HepG2 (cell line): ENCODE data around the gene TMEM50B. TPM values are rescaled to one million over a fixed set of nuclear protein-coding genes. Genes with fewer than 3 reads are reported as not detected.

ENCODE experiments used
- ATF1 ChIP-seq: IDR thresholded peaks from 2 replicates; pipeline ENCODE4 v1.6.1; 2016; ENCODE audit warnings: mild to moderate bottlenecking, control low read depth
- ATF7 ChIP-seq, 2 experiments: fragments of 450-650 bp in 1 of 2; sonication (generic) in 1 of 2; formaldehyde crosslinking in 1 of 2; IDR thresholded peaks; 2 replicates each; pipeline versions ENCODE4 v1.4.0 to v1.6.1; 2016 to 2020; ENCODE audit warnings: antibody characterized with exemption in 1 of 2, mild to moderate bottlenecking in 1 of 2, missing genetic modification reagents in 1 of 2
- DMAP1 ChIP-seq: IDR thresholded peaks from 2 replicates; pipeline ENCODE4 v1.6.1; 2016
- NFYC ChIP-seq: IDR thresholded peaks from 2 replicates; pipeline ENCODE4 v1.6.1; 2016; ENCODE audit warnings: missing genetic modification reagents, missing compliant biosample characterization
- RBFOX2 ChIP-seq: fragments of 200-400 bp; formaldehyde crosslinking; IDR thresholded peaks from 2 replicates; pipeline ENCODE4 v1.6.1; 2017; ENCODE audit warnings: low read depth, mild to moderate bottlenecking, low read length
- TAF1 ChIP-seq: sonication (generic); formaldehyde crosslinking; IDR thresholded peaks from 2 replicates; pipeline ENCODE4 v1.4.0; 2020; ENCODE audit warnings: missing genetic modification reagents
- TCF7L2 ChIP-seq: IDR thresholded peaks from 2 replicates; pipeline ENCODE4 v1.6.1; 2011; ENCODE audit warnings: mild to moderate bottlenecking, low read depth, low read length, moderate library complexity
- ZNF672 ChIP-seq: sonication (generic); formaldehyde crosslinking; IDR thresholded peaks from 2 replicates; pipeline ENCODE4 v1.8.1; 2022; ENCODE audit warnings: missing genetic modification reagents
- polyA plus RNA-seq, 8 experiments: library from polyadenylated mRNA; depleted of rRNA in 3 of 8; stranded (reverse) in 7 of 8; unstranded in 1 of 8; fragments of >200 nt; fragmentation: Illumina TruSeq in 4 of 8; extraction: Trizol in 4 of 8; gene quantifications; 2 replicates each; pipeline versions ENCODE4 v1.2.1 to v1.2.3, GENCODE V29; 2011 to 2016; ENCODE audit warnings: low read depth in 4 of 8, missing spikeins in 1 of 8, mixed read lengths in 1 of 8; ENCODE audit not compliant: insufficient read depth in 1 of 8
- total RNA-seq, 5 experiments: library from RNA; depleted of rRNA; stranded (reverse); fragments of >200 nt; fragmentation: Illumina TruSeq; extraction: Trizol; gene quantifications; 2 replicates each; pipeline ENCODE4 v1.2.3, GENCODE V29; 2016; ENCODE audit warnings: low read depth in 1 of 5
- TF ChIP-seq, protein P1 (sequence below): sonication (generic); formaldehyde crosslinking; IDR thresholded peaks from 2 replicates; pipeline ENCODE4 v1.4.0; 2020; ENCODE audit warnings: missing genetic modification reagents
- TF ChIP-seq, protein P2 (sequence below): sonication (generic); formaldehyde crosslinking; IDR thresholded peaks from 2 replicates; pipeline ENCODE4 v1.5.1; 2020; ENCODE audit warnings: mild to moderate bottlenecking, missing genetic modification reagents, moderate library complexity
- TF ChIP-seq, protein P3 (sequence below): IDR thresholded peaks from 2 replicates; pipeline ENCODE4 v1.6.1; 2016; ENCODE audit warnings: low read depth
- TF ChIP-seq, protein P4 (sequence below): sonication (generic); formaldehyde crosslinking; IDR thresholded peaks from 2 replicates; pipeline ENCODE4 v1.4.0; 2020; ENCODE audit warnings: missing genetic modification reagents, borderline replicate concordance
- TF ChIP-seq, protein P5 (sequence below): sonication (generic); formaldehyde crosslinking; IDR thresholded peaks from 2 replicates; pipeline ENCODE4 v1.8.0; 2022; ENCODE audit warnings: missing genetic modification reagents, mild to moderate bottlenecking, borderline replicate concordance

TMEM50B gene
- total and polyA plus RNA-seq, 2 of the 13 experiments (the other 11 are each of a cell fraction or from before 2014, with no cell fraction given): 29.9 to 46.3 TPM

DNA sequence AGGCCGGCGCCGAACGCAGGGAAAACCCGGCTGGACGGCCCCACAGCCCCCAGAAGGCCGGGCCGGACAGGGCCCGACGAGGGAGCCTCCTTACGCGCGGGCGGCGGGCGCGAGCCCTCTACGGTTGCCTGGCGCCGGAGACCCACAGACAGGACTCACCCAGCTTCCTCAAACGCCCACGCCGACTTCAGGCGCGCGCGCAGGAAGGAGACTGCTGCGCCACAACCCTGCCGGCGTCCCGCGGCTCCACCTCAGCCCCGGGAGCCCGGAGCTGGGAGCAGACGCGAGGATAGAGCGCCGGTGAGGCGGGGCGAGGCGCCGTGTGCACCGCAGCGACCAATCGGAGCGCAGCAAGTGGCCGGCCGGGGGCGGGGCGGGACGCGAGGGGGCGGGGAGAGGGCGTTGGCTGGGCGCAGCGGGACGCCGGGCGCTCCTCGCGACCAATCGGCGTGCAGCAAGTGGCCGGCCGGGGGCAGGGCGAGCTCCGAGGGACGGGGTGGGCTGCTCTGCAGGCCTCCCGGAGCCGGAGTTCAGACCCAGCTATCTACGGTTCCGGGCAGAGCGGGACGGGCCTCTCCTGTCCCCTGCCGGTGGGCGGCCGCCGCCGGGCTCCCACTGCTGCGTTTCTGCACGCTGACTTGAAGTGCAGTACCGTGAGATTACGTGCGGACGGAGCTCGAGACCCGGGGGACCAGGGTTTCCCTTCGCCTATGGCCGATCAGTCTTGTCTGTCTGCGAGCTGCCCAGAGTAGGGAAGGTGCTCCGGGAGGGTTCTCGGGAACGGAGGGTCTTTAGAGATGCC is at the start of gene TMEM50B (continued):
- TF ChIP-seq, protein P1, sequence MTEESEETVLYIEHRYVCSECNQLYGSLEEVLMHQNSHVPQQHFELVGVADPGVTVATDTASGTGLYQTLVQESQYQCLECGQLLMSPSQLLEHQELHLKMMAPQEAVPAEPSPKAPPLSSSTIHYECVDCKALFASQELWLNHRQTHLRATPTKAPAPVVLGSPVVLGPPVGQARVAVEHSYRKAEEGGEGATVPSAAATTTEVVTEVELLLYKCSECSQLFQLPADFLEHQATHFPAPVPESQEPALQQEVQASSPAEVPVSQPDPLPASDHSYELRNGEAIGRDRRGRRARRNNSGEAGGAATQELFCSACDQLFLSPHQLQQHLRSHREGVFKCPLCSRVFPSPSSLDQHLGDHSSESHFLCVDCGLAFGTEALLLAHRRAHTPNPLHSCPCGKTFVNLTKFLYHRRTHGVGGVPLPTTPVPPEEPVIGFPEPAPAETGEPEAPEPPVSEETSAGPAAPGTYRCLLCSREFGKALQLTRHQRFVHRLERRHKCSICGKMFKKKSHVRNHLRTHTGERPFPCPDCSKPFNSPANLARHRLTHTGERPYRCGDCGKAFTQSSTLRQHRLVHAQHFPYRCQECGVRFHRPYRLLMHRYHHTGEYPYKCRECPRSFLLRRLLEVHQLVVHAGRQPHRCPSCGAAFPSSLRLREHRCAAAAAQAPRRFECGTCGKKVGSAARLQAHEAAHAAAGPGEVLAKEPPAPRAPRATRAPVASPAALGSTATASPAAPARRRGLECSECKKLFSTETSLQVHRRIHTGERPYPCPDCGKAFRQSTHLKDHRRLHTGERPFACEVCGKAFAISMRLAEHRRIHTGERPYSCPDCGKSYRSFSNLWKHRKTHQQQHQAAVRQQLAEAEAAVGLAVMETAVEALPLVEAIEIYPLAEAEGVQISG (CRISPR knock-in tag): peak; percentile 97
- TF ChIP-seq TAF1 (peak; percentile 97), NFYC (CRISPR knock-in tag) (peak; percentile 75), ATF1 (CRISPR knock-in tag) (no peak), RBFOX2 (peak; percentile 89), DMAP1 (CRISPR knock-in tag) (peak; percentile 74), TCF7L2 (no peak), ATF7 (IDR thresholded peaks at IDR 0.05) (no peak), ATF7 (CRISPR knock-in tag; IDR thresholded peaks at IDR 0.05) (no peak), ZNF672 (CRISPR knock-in tag) (peak; percentile 47; the same call in 1 of the 2 replicates)
- TF ChIP-seq, protein P2, sequence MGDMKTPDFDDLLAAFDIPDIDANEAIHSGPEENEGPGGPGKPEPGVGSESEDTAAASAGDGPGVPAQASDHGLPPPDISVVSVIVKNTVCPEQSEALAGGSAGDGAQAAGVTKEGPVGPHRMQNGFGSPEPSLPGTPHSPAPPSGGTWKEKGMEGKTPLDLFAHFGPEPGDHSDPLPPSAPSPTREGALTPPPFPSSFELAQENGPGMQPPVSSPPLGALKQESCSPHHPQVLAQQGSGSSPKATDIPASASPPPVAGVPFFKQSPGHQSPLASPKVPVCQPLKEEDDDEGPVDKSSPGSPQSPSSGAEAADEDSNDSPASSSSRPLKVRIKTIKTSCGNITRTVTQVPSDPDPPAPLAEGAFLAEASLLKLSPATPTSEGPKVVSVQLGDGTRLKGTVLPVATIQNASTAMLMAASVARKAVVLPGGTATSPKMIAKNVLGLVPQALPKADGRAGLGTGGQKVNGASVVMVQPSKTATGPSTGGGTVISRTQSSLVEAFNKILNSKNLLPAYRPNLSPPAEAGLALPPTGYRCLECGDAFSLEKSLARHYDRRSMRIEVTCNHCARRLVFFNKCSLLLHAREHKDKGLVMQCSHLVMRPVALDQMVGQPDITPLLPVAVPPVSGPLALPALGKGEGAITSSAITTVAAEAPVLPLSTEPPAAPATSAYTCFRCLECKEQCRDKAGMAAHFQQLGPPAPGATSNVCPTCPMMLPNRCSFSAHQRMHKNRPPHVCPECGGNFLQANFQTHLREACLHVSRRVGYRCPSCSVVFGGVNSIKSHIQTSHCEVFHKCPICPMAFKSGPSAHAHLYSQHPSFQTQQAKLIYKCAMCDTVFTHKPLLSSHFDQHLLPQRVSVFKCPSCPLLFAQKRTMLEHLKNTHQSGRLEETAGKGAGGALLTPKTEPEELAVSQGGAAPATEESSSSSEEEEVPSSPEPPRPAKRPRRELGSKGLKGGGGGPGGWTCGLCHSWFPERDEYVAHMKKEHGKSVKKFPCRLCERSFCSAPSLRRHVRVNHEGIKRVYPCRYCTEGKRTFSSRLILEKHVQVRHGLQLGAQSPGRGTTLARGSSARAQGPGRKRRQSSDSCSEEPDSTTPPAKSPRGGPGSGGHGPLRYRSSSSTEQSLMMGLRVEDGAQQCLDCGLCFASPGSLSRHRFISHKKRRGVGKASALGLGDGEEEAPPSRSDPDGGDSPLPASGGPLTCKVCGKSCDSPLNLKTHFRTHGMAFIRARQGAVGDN: peak; percentile 75
- TF ChIP-seq, protein P3, sequence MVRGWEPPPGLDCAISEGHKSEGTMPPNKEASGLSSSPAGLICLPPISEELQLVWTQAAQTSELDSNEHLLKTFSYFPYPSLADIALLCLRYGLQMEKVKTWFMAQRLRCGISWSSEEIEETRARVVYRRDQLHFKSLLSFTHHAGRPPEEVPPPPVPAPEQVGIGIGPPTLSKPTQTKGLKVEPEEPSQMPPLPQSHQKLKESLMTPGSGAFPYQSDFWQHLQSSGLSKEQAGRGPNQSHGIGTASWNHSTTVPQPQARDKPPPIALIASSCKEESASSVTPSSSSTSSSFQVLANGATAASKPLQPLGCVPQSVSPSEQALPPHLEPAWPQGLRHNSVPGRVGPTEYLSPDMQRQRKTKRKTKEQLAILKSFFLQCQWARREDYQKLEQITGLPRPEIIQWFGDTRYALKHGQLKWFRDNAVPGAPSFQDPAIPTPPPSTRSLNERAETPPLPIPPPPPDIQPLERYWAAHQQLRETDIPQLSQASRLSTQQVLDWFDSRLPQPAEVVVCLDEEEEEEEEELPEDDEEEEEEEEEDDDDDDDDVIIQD (CRISPR knock-in tag): 0 out of 2 replicates have a peak, but pooled peaks have one; percentile 9
- TF ChIP-seq, protein P4, sequence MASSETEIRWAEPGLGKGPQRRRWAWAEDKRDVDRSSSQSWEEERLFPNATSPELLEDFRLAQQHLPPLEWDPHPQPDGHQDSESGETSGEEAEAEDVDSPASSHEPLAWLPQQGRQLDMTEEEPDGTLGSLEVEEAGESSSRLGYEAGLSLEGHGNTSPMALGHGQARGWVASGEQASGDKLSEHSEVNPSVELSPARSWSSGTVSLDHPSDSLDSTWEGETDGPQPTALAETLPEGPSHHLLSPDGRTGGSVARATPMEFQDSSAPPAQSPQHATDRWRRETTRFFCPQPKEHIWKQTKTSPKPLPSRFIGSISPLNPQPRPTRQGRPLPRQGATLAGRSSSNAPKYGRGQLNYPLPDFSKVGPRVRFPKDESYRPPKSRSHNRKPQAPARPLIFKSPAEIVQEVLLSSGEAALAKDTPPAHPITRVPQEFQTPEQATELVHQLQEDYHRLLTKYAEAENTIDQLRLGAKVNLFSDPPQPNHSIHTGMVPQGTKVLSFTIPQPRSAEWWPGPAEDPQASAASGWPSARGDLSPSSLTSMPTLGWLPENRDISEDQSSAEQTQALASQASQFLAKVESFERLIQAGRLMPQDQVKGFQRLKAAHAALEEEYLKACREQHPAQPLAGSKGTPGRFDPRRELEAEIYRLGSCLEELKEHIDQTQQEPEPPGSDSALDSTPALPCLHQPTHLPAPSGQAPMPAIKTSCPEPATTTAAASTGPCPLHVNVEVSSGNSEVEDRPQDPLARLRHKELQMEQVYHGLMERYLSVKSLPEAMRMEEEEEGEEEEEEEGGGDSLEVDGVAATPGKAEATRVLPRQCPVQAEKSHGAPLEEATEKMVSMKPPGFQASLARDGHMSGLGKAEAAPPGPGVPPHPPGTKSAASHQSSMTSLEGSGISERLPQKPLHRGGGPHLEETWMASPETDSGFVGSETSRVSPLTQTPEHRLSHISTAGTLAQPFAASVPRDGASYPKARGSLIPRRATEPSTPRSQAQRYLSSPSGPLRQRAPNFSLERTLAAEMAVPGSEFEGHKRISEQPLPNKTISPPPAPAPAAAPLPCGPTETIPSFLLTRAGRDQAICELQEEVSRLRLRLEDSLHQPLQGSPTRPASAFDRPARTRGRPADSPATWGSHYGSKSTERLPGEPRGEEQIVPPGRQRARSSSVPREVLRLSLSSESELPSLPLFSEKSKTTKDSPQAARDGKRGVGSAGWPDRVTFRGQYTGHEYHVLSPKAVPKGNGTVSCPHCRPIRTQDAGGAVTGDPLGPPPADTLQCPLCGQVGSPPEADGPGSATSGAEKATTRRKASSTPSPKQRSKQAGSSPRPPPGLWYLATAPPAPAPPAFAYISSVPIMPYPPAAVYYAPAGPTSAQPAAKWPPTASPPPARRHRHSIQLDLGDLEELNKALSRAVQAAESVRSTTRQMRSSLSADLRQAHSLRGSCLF (CRISPR knock-in tag): no peak
- TF ChIP-seq, protein P5, sequence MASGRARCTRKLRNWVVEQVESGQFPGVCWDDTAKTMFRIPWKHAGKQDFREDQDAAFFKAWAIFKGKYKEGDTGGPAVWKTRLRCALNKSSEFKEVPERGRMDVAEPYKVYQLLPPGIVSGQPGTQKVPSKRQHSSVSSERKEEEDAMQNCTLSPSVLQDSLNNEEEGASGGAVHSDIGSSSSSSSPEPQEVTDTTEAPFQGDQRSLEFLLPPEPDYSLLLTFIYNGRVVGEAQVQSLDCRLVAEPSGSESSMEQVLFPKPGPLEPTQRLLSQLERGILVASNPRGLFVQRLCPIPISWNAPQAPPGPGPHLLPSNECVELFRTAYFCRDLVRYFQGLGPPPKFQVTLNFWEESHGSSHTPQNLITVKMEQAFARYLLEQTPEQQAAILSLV (CRISPR knock-in tag): peak; percentile 69; the same call in 1 of the 2 replicates
